Measurements from ENCODE around the gene KPNA1.
A peak's percentile ranks its signal among the peaks of the same experiment; 100 is the strongest.

KPNA1 gene

GRCh38 chr3:122410111-122410510, 104.6 kb downstream of the KPNA1 start:
- DNase-seq = no peak

GRCh38 chr3:122409446-122409845, 105.3 kb downstream of the KPNA1 start:
- no peak for DNase-seq

- no peak for DNase-seq
Observed at GRCh38 chr3:122407946-122408345, 106.8 kb downstream of the KPNA1 start.

- no peak for DNase-seq
Observed at GRCh38 chr3:122406198-122406597, 108.5 kb downstream of the KPNA1 start.

GRCh38 chr3:122405015-122405414, 109.7 kb downstream of the KPNA1 start:
- DNase-seq = no peak

- no peak for DNase-seq
Observed at GRCh38 chr3:122403489-122403888, 111.2 kb downstream of the KPNA1 start.

- no peak for DNase-seq
Observed at GRCh38 chr3:122398920-122399319, 115.8 kb downstream of the KPNA1 start.

- no peak for DNase-seq
Observed at GRCh38 chr3:122397201-122397600, 117.5 kb downstream of the KPNA1 start.

GRCh38 chr3:122396511-122396910, 118.2 kb downstream of the KPNA1 start:
- no peak for DNase-seq

GRCh38 chr3:122395582-122395981, 119.2 kb downstream of the KPNA1 start:
- no peak for DNase-seq

GRCh38 chr3:122394173-122394572, 120.6 kb downstream of the KPNA1 start:
- no peak for DNase-seq

GRCh38 chr3:122392868-122393844, 121.6 kb downstream of the KPNA1 start:
- no peak for DNase-seq

- no peak for DNase-seq
Observed at GRCh38 chr3:122391681-122392446, 122.9 kb downstream of the KPNA1 start.

GRCh38 chr3:122390665-122391064, 124.1 kb downstream of the KPNA1 start:
- DNase-seq = no peak

GRCh38 chr3:122389892-122390291, 124.8 kb downstream of the KPNA1 start:
- DNase-seq = no peak

- no peak for DNase-seq
Observed at GRCh38 chr3:122389197-122389596, 125.5 kb downstream of the KPNA1 start.

- DNase-seq = no peak
Observed at GRCh38 chr3:122387709-122388108, 127.0 kb downstream of the KPNA1 start.

- peak; percentile 86 to 93 (median 88) for DNase-seq
Observed at GRCh38 chr3:122383771-122384697, 130.7 kb downstream of the KPNA1 start, which contains the start of gene FAM162A. Gene FAM162A (plus strand): TSS chr3:122384182. CDS start chr3:122384266, 84 bp downstream.

GRCh38 chr3:122382888-122383666, 131.7 kb downstream of the KPNA1 start, which contains the start of gene MIX23:
Gene MIX23 (minus strand): TSS chr3:122383231. CDS start chr3:122383224, 7 bp downstream.
- peak; percentile 62 to 79 (median 67) for DNase-seq

- DNase-seq = no peak
Observed at GRCh38 chr3:122377975-122378374, 136.8 kb downstream of the KPNA1 start.

- DNase-seq = no peak
Observed at GRCh38 chr3:122374034-122374433, 140.7 kb downstream of the KPNA1 start.

Data from activated CD4-positive, CD25-positive, alpha-beta regulatory T cell (primary cell).